H1 (cell line): Measurements from ENCODE around the gene C1QL1. TPM values are rescaled to one million over a fixed set of nuclear protein-coding genes. Genes with fewer than 3 reads are reported as not detected.

Source experiments
- CTCF ChIA-PET: fragments of 300-600 bp; sonication (Branson Sonifier 250); formaldehyde crosslinking; loops from one replicate; lab custom pipeline; 2021; ENCODE audit not compliant: partially characterized antibody; lab: Charles Lee
- POLR2A ChIA-PET: fragments of 300-600 bp; sonication (Branson Sonifier 250); formaldehyde crosslinking; loops from one replicate; lab custom pipeline; 2021; ENCODE audit warnings: inconsistent platforms; ENCODE audit not compliant: partially characterized antibody; lab: Charles Lee
- DNase-seq, 2 experiments: peaks; one replicate each; pipeline versions ENCODE4 v3.0.0 to v3.0.0-alpha.2; 2010 to 2022; ENCODE audit warnings: low spot score in 2 of 2, low read depth in 1 of 2, mixed read lengths in 1 of 2
- FAIRE-seq: peaks from 2 replicates; lab custom pipeline; 2011; peaks lifted over from hg19 to GRCh38; lab: Jason Lieb, UNC
- H2AFZ ChIP-seq: 2 replicates; pipeline ENCODE4 v1.8.1; 2012; ENCODE audit warnings: low read length, inconsistent platforms
- H2AK5ac ChIP-seq: 2 replicates; pipeline ENCODE4 v1.6.1; 2013; ENCODE audit warnings: low read depth, low read length
- H2BK120ac ChIP-seq: replicated peaks from 2 replicates; pipeline ENCODE3; 2013; ENCODE audit warnings: low read depth, low read length, inconsistent platforms
- H2BK12ac ChIP-seq: 2 replicates; pipeline ENCODE4 v1.6.1; 2013; ENCODE audit warnings: low read depth, low read length
- H2BK15ac ChIP-seq: 2 replicates; pipeline ENCODE4 v1.6.1; 2013; ENCODE audit warnings: low read length
- H2BK20ac ChIP-seq: 2 replicates; pipeline ENCODE4 v1.6.1; 2013; ENCODE audit warnings: low read length
- H2BK5ac ChIP-seq: 2 replicates; pipeline ENCODE4 v1.6.1; 2013; ENCODE audit warnings: low read depth, low read length
- H3K14ac ChIP-seq: 2 replicates; pipeline ENCODE4 v1.6.1; 2013; ENCODE audit warnings: inconsistent platforms; ENCODE audit not compliant: insufficient read length
- H3K18ac ChIP-seq: 2 replicates; pipeline ENCODE4 v1.6.1; 2013; ENCODE audit warnings: low read length; ENCODE audit errors: extremely low read depth
- H3K23ac ChIP-seq: 2 replicates; pipeline ENCODE4 v1.6.1; 2013; ENCODE audit warnings: inconsistent platforms; ENCODE audit not compliant: insufficient read length
- H3K23me2 ChIP-seq: 2 replicates; pipeline ENCODE4 v1.6.1; 2013; ENCODE audit warnings: low read depth, low read length
- H3K27ac ChIP-seq: 2 replicates; pipeline ENCODE4 v1.6.1; 2011; ENCODE audit warnings: low read depth, low read length, inconsistent platforms
- H3K27me3 ChIP-seq, 4 experiments: replicated peaks in 1 of 4; 1 replicate in 1 of 4; 2 replicates in 3 of 4; pipeline versions ENCODE4 v1.6.1 to v1.8.1; 2011 to 2013; ENCODE audit warnings: low read length in 3 of 4, mild to moderate bottlenecking in 3 of 4, inconsistent platforms in 2 of 4, mixed read lengths in 2 of 4, moderate library complexity in 1 of 4; ENCODE audit not compliant: control insufficient read depth in 3 of 4, insufficient read depth in 3 of 4; ENCODE audit errors: extremely low read depth in 1 of 4
- H3K36me3 ChIP-seq, 4 experiments: 2 replicates each; pipeline versions ENCODE4 v1.6.1 to v1.8.1; 2011 to 2013; ENCODE audit warnings: mild to moderate bottlenecking in 4 of 4, low read length in 3 of 4, moderate library complexity in 2 of 4, control low read depth in 1 of 4, inconsistent platforms in 1 of 4; ENCODE audit not compliant: insufficient read depth in 4 of 4, control insufficient read depth in 2 of 4
- H3K4ac ChIP-seq: replicated peaks from 2 replicates; pipeline ENCODE3; 2013; ENCODE audit warnings: low read length, low read depth, mixed read lengths, inconsistent platforms; ENCODE audit not compliant: insufficient read length
- H3K4me1 ChIP-seq, 4 experiments: replicated peaks in 1 of 4; 1 replicate in 1 of 4; 2 replicates in 3 of 4; pipeline versions ENCODE4 v1.6.1 to v1.8.1; 2011 to 2013; ENCODE audit warnings: low read length in 3 of 4, inconsistent platforms in 2 of 4, mixed read lengths in 1 of 4; ENCODE audit not compliant: insufficient read depth in 4 of 4, control insufficient read depth in 3 of 4
- H3K4me2 ChIP-seq, 2 experiments: 2 replicates each; pipeline versions ENCODE4 v1.6.1 to v1.8.1; 2011 to 2013; ENCODE audit warnings: low read depth in 2 of 2, low read length in 2 of 2, control low read depth in 1 of 2, inconsistent platforms in 1 of 2, mild to moderate bottlenecking in 1 of 2; ENCODE audit not compliant: insufficient read depth in 1 of 2
- H3K4me3 ChIP-seq, 4 experiments: fragments of 200-600, 300-600 bp in 1 of 4; sonication (generic), shearing (Covaris generic), sonication (Bioruptor Twin) in 1 of 4; 2 replicates each; pipeline versions ENCODE4 v1.5.1 to v1.8.1; 2011 to 2016; ENCODE audit warnings: low read length in 4 of 4, low read depth in 3 of 4, control low read depth in 2 of 4, inconsistent platforms in 2 of 4, mild to moderate bottlenecking in 2 of 4, mixed read lengths in 1 of 4, moderate library complexity in 1 of 4; ENCODE audit not compliant: insufficient read depth in 2 of 4; ENCODE audit errors: extremely low read depth in 1 of 4
- H3K56ac ChIP-seq: replicated peaks from 2 replicates; pipeline ENCODE3; 2013; ENCODE audit warnings: low read depth, mild to moderate bottlenecking, mixed read lengths, low read length, inconsistent platforms; ENCODE audit not compliant: insufficient read length
- H3K79me1 ChIP-seq: 2 replicates; pipeline ENCODE4 v1.6.1; 2013; ENCODE audit warnings: low read depth, low read length, control low read depth
- H3K79me2 ChIP-seq, 2 experiments: 2 replicates each; pipeline versions ENCODE4 v1.6.1 to v1.8.1; 2012 to 2013; ENCODE audit warnings: low read length in 2 of 2, mild to moderate bottlenecking in 2 of 2, inconsistent platforms in 1 of 2; ENCODE audit not compliant: insufficient read depth in 2 of 2, control insufficient read depth in 1 of 2
- H3K9ac ChIP-seq, 4 experiments: replicated peaks in 1 of 4; 1 replicate in 1 of 4; 2 replicates in 3 of 4; pipeline versions ENCODE4 v1.6.1 to v1.8.1; 2011 to 2013; ENCODE audit warnings: low read depth in 3 of 4, low read length in 3 of 4, control low read depth in 2 of 4, mild to moderate bottlenecking in 2 of 4, moderate library complexity in 2 of 4, inconsistent platforms in 1 of 4; ENCODE audit errors: extremely low read depth in 1 of 4
- H3K9me3 ChIP-seq, 2 experiments: 2 replicates each; pipeline versions ENCODE4 v1.6.1 to v1.8.1; 2012 to 2013; ENCODE audit warnings: mild to moderate bottlenecking in 2 of 2, moderate library complexity in 2 of 2, control low read depth in 1 of 2, inconsistent platforms in 1 of 2, low read depth in 1 of 2, low read length in 1 of 2, mixed read lengths in 1 of 2; ENCODE audit not compliant: insufficient read depth in 2 of 2
- H4K20me1 ChIP-seq, 2 experiments: replicated peaks in 1 of 2; 2 replicates each; pipeline versions ENCODE3 to v1.8.1; 2011 to 2013; ENCODE audit warnings: inconsistent platforms in 2 of 2, low read length in 2 of 2, mild to moderate bottlenecking in 1 of 2; ENCODE audit not compliant: insufficient read depth in 2 of 2, control insufficient read depth in 1 of 2
- H4K5ac ChIP-seq: 2 replicates; pipeline ENCODE4 v1.6.1; 2013; ENCODE audit warnings: low read length, low read depth, mixed read lengths, inconsistent platforms; ENCODE audit not compliant: insufficient read length
- H4K8ac ChIP-seq: 2 replicates; pipeline ENCODE4 v1.8.0; 2013; ENCODE audit warnings: mild to moderate bottlenecking, moderate library complexity, low read length, inconsistent platforms; ENCODE audit not compliant: insufficient read depth; ENCODE audit errors: extremely low read depth
- H4K91ac ChIP-seq: replicated peaks from 2 replicates; pipeline ENCODE3; 2013; ENCODE audit warnings: low read length, mixed read lengths, inconsistent platforms; ENCODE audit not compliant: insufficient read length
- BRCA1 ChIP-seq: IDR thresholded peaks from 2 replicates; pipeline ENCODE4 v1.6.1; 2012; ENCODE audit warnings: low read depth, low read length, improper control_type of control experiment
- YY1 ChIP-seq: IDR thresholded peaks from 2 replicates; pipeline ENCODE4 v1.6.1; 2011; ENCODE audit warnings: low read depth, mild to moderate bottlenecking, low read length
- WGBS, 2 experiments: shearing (Covaris generic) in 1 of 2; methylation state at CpG; one replicate each; pipeline versions ENCODE4 v1.1.6 to v1.1.7; 2013 to 2015; ENCODE audit warnings: low lambda C conversion rate in 2 of 2, mixed read lengths in 2 of 2, inconsistent platforms in 1 of 2, low coverage in 1 of 2, missing lambda C conversion rate in 1 of 2; ENCODE audit not compliant: insufficient replicate concordance in 2 of 2, insufficient coverage in 1 of 2, insufficient read length in 1 of 2; ENCODE audit errors: extremely low coverage in 1 of 2, missing lambda C conversion rate in 1 of 2; 5-methylcytosine and 5-hydroxymethylcytosine counted together
- polyA plus RNA-seq, 7 experiments: library from polyadenylated mRNA; depleted of rRNA in 3 of 7; stranded (reverse) in 5 of 7; unstranded in 2 of 7; fragments of >200 nt in 5 of 7; fragments of 200-250 nt in 2 of 7; gene quantifications; 1 replicate in 5 of 7; 2 replicates in 1 of 7; 4 replicates in 1 of 7; pipeline versions ENCODE4 v1.2.1 to v1.2.3, GENCODE V29; 2011 to 2013; ENCODE audit warnings: missing spikeins in 2 of 7, mixed read lengths in 2 of 7
- total RNA-seq: library from RNA; stranded (reverse); fragmentation: NEBNext Ultra II Directional; extraction: Animal tissue kit (Norgen Biotek cat#: 25700); gene quantifications from 2 replicates; pipeline ENCODE4 v1.2.1, GENCODE V29; 2021

The C1QL1 gene
- total and polyA plus RNA-seq, 2 of the 8 experiments (the other 6 are each of a cell fraction or from before 2014, with no cell fraction given): 7.6 to 10.5 TPM

DNA sequence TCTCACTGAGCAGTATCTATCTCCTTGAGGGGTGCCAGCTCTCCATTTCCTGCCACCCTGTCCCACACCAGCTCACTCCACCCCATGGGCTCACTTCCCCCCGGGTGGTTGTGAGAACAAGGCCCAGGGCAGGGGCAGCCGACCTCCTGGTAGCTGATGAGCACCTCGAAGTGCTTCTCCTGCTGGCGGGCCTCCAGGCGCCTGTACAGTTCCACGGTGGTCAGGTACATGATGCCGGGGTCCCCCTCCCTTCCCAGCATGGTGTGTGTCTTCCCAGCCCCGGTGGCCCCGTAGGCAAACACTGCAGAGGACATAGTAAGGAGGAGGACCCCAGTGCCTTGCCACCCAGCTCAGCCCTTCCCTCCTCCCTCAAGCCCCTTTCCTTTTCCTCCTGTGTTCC, 33.0 kb downstream of the C1QL1 start:
- no peak overlapping the region for H3K4ac ChIP-seq
- no peak overlapping the region for H3K4me3 ChIP-seq
- no peak overlapping the region for H3K14ac ChIP-seq
- no peak overlapping the region for H4K91ac ChIP-seq
- no peak overlapping the region for H4K5ac ChIP-seq
- H2BK12ac ChIP-seq: no peak overlapping the region
- FAIRE-seq (no peak), DNase-seq (no peak)
- no peak overlapping the region for H3K18ac ChIP-seq
- ChIA-PET CTCF (interaction anchor here (0.6 to 1.6 kb wide), 5 partner anchors 27 to 1903 kb away, joined by 3 to 5 read pairs (median 3); partner anchors contain the start of gene ACBD4), POLR2A (interaction anchor here (1.3 to 1.7 kb wide), 2 partner anchors 9 to 12 kb away, joined by 3 to 6 read pairs; partner anchors contain the start of gene KIF18B)
- H3K23me2 ChIP-seq: no peaks in the 10 kb centered on the region
- H4K8ac ChIP-seq: no peak overlapping the region
- peaks cover 2% of the 10 kb centered on the region; the same call in 1 of the 2 replicates for H3K79me1 ChIP-seq
- H3K23ac ChIP-seq: no peak overlapping the region
- H3K79me2 ChIP-seq: peaks cover 0 to 13% of the 10 kb centered on the region in 2 experiments; a peak in 2 of 4 replicates
- H3K36me3 ChIP-seq: peaks cover 17 to 51% (median 41%) of the 10 kb centered on the region in 4 experiments; a peak in 7 of 8 replicates
- no peaks in the 10 kb centered on the region for H3K27me3 ChIP-seq
- peaks cover 0 to 11% of the 10 kb centered on the region in 2 experiments for H4K20me1 ChIP-seq
- H3K27ac ChIP-seq: no peak overlapping the region
- H2BK5ac ChIP-seq: no peak overlapping the region
- no peak overlapping the region for H2AFZ ChIP-seq
- no peak overlapping the region for H2BK15ac ChIP-seq
- no peak overlapping the region for H2BK120ac ChIP-seq
- no peak overlapping the region for H2BK20ac ChIP-seq
- H3K9me3 ChIP-seq: no peaks in the 10 kb centered on the region
- H3K4me1 ChIP-seq: no peaks in the 10 kb centered on the region
- WGBS, 2 experiments: 97% methylated on average over 9 of the region's 9 CpGs; no CpG with 5 or more reads in 1 of the 2 experiments
- no peak overlapping the region for H3K4me2 ChIP-seq
- no peak overlapping the region for H2AK5ac ChIP-seq
- H3K9ac ChIP-seq: no peak overlapping the region
- H3K56ac ChIP-seq: no peak overlapping the region
- no peak for TF ChIP-seq BRCA1
- TF ChIP-seq YY1: no peak
